Keratinocyte (primary cell): Measurements from ENCODE around the gene ADGRL3. TPM values are rescaled to one million over a fixed set of nuclear protein-coding genes. Genes with fewer than 3 reads are reported as not detected.

Experiments
- DNase-seq: peaks from one replicate; pipeline ENCODE4 v3.0.0-alpha.2; 2011; ENCODE audit warnings: low read depth, missing footprints, low spot score
- FAIRE-seq: peaks from 2 replicates; lab custom pipeline; 2011; peaks lifted over from hg19 to GRCh38; lab: Jason Lieb, UNC
- H2AFZ ChIP-seq: 2 replicates; pipeline ENCODE4 v1.6.0; 2012; ENCODE audit warnings: low read length, control low read depth, inconsistent platforms; ENCODE audit not compliant: control insufficient read depth
- H3K27ac ChIP-seq: 2 replicates; pipeline ENCODE4 v1.5.1; 2011; ENCODE audit warnings: low read length; ENCODE audit not compliant: control insufficient read depth, insufficient read depth
- H3K27me3 ChIP-seq: 3 replicates; pipeline ENCODE4 v1.6.0; 2011; ENCODE audit warnings: low read length; ENCODE audit not compliant: control insufficient read depth, insufficient read depth; ENCODE audit errors: extremely low read depth
- H3K36me3 ChIP-seq, 2 experiments: 2 replicates in 1 of 2; 3 replicates in 1 of 2; pipeline ENCODE4 v1.5.1; 2011; ENCODE audit warnings: low read length in 2 of 2, mild to moderate bottlenecking in 1 of 2; ENCODE audit not compliant: control insufficient read depth in 2 of 2, insufficient read depth in 2 of 2; ENCODE audit errors: extremely low read depth in 1 of 2
- H3K4me1 ChIP-seq: 3 replicates; pipeline ENCODE4 v1.5.1; 2011; ENCODE audit warnings: low read length; ENCODE audit not compliant: control insufficient read depth, insufficient read depth; ENCODE audit errors: extremely low read depth
- H3K4me2 ChIP-seq: 3 replicates; pipeline ENCODE4 v1.6.0; 2011; ENCODE audit warnings: low read depth, low read length; ENCODE audit not compliant: control insufficient read depth, insufficient read depth; ENCODE audit errors: extremely low read depth
- H3K4me3 ChIP-seq, 3 experiments: fragments of 200-600 bp in 1 of 3; sonication (generic) in 1 of 3; 2 replicates in 2 of 3; 3 replicates in 1 of 3; pipeline ENCODE4 v1.5.1; 2011 to 2016; ENCODE audit warnings: low read length in 3 of 3, mild to moderate bottlenecking in 3 of 3, control low read depth in 2 of 3, inconsistent platforms in 1 of 3, low read depth in 1 of 3, mixed read lengths in 1 of 3, mixed run types in 1 of 3, moderate library complexity in 1 of 3; ENCODE audit not compliant: control insufficient read depth in 2 of 3, insufficient read depth in 2 of 3; ENCODE audit errors: extremely low read depth in 1 of 3
- H3K79me2 ChIP-seq: 2 replicates; pipeline ENCODE4 v1.6.0; 2012; ENCODE audit warnings: low read length; ENCODE audit not compliant: control insufficient read depth, insufficient read depth
- H3K9ac ChIP-seq: 3 replicates; pipeline ENCODE4 v1.6.0; 2011; ENCODE audit warnings: low read length; ENCODE audit not compliant: control insufficient read depth, insufficient read depth; ENCODE audit errors: extremely low read depth
- H3K9me1 ChIP-seq: 3 replicates; pipeline ENCODE4 v1.6.0; 2011; ENCODE audit warnings: low read length; ENCODE audit not compliant: control insufficient read depth, insufficient read depth; ENCODE audit errors: extremely low read depth
- H3K9me3 ChIP-seq: 2 replicates; pipeline ENCODE4 v1.5.1; 2012; ENCODE audit warnings: low read depth, low read length; ENCODE audit not compliant: control insufficient read depth
- H4K20me1 ChIP-seq: 3 replicates; pipeline ENCODE4 v1.6.0; 2011; ENCODE audit warnings: low read length; ENCODE audit not compliant: control insufficient read depth, insufficient read depth; ENCODE audit errors: extremely low read depth
- EZH2 ChIP-seq: IDR thresholded peaks from one replicate; pipeline ENCODE4 v1.6.1; 2012; ENCODE audit warnings: inconsistent platforms, mild to moderate bottlenecking, low read length, moderate library complexity
- dilution Hi-C: fragments of 300-500 bp; cut with MboI; formaldehyde crosslinking; loops from one replicate; pipeline ENCODE4 v1.7.0; 2020; ENCODE audit warnings: low sequenced_read_pairs; ENCODE audit not compliant: extremely low pct_ligation_motif_present
- polyA plus RNA-seq, 5 experiments: library from polyadenylated mRNA; depleted of rRNA in 3 of 5; stranded (reverse) in 3 of 5; stranded (forward) in 1 of 5; unstranded in 1 of 5; fragments of >200 nt; gene quantifications; 1 replicate in 1 of 5; 2 replicates in 3 of 5; 3 replicates in 1 of 5; pipeline versions ENCODE4 v1.2.1 to v1.2.3, GENCODE V29; 2011 to 2012; ENCODE audit warnings: missing spikeins in 2 of 5, low read depth in 1 of 5, low replicate concordance in 1 of 5
- TF ChIP-seq, protein P1 (sequence below), 3 experiments: IDR thresholded peaks in 1 of 3; conservative IDR thresholded peaks in 1 of 3; optimal IDR thresholded peaks in 1 of 3; 2 replicates in 2 of 3; 3 replicates in 1 of 3; pipeline versions ENCODE3 to v1.5.1; 2011; ENCODE audit warnings: low read length in 3 of 3, mild to moderate bottlenecking in 3 of 3, moderate library complexity in 2 of 3, control low read depth in 1 of 3, inconsistent platforms in 1 of 3; ENCODE audit not compliant: insufficient read depth in 2 of 3; ENCODE audit errors: extremely low read depth in 1 of 3

The ADGRL3 gene
- polyA plus RNA-seq, 1 donor (not counting 4 experiments of a cell fraction or from before 2014, with no cell fraction given): 0.18 TPM

DNA sequence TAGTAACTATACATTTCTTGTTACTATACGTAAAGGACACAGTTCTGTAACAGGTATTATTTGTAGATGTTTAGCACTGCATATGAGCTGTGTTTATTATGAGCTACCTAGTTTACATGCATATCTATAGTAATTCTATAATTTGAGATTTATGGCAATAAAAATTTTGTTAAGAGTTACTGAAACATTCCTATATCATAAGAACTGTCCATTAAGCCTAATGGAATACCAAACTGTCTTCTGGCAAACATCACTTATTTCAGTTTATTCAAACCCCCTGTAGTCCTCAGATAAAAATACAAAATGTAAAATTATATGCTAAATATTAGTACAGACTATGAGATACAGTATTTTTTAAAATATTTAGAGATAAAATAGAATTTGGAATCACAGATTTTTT is 205.2 kb downstream of the ADGRL3 start:
- Histone ChIP-seq H2AFZ (no peak overlapping the region), H3K9me1 (no peaks in the 10 kb centered on the region), H3K4me3 (no peak overlapping the region), H3K4me1 (peaks cover 2% of the 10 kb centered on the region), H4K20me1 (no peaks in the 10 kb centered on the region), H3K9ac (no peak overlapping the region), H3K27ac (no peak overlapping the region), H3K79me2 (no peaks in the 10 kb centered on the region), H3K4me2 (no peak overlapping the region), H3K9me3 (no peaks in the 10 kb centered on the region), H3K27me3 (no peaks in the 10 kb centered on the region), H3K36me3 (no peaks in the 10 kb centered on the region)
- dilution Hi-C loops: no loop called here
- TF ChIP-seq, protein P1, sequence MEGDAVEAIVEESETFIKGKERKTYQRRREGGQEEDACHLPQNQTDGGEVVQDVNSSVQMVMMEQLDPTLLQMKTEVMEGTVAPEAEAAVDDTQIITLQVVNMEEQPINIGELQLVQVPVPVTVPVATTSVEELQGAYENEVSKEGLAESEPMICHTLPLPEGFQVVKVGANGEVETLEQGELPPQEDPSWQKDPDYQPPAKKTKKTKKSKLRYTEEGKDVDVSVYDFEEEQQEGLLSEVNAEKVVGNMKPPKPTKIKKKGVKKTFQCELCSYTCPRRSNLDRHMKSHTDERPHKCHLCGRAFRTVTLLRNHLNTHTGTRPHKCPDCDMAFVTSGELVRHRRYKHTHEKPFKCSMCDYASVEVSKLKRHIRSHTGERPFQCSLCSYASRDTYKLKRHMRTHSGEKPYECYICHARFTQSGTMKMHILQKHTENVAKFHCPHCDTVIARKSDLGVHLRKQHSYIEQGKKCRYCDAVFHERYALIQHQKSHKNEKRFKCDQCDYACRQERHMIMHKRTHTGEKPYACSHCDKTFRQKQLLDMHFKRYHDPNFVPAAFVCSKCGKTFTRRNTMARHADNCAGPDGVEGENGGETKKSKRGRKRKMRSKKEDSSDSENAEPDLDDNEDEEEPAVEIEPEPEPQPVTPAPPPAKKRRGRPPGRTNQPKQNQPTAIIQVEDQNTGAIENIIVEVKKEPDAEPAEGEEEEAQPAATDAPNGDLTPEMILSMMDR (optimal IDR thresholded peaks at IDR 0.05 in 1 of 3, IDR thresholded peaks at IDR 0.05 in 1 of 3, conservative IDR thresholded peaks at IDR 0.05 in 1 of 3; ENCODE audit: extremely low read depth in 1 of 3, insufficient read depth in 2 of 3, low read length in 3 of 3): no peak
- no peak for TF ChIP-seq EZH2
- FAIRE-seq (no peak), DNase-seq (no peak)

DNA sequence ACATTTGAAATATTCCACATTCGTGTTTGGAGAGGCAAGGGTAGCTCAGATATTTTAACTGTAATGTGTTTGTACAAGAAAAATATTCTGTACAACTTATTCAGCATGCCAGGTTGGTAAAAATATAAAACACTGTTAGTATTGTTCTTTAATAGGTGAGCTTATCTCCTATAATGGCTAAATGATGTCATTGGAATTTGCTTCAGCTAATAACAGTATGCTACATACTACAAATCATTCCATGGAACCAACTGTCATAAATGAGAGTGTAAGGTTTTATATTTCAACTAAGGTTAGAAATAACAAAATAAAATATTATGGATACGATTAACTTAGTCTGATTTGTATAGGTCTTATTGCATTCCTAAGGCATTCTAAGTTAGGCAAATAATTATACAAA is 206.6 kb downstream of the ADGRL3 start:
- H3K27me3 ChIP-seq: no peaks in the 10 kb centered on the region
- dilution Hi-C loops: no loop called here
- DNase-seq (no peak), FAIRE-seq (no peak)
- H4K20me1 ChIP-seq: no peaks in the 10 kb centered on the region
- H3K4me3 ChIP-seq: no peak overlapping the region
- no peak overlapping the region for H3K27ac ChIP-seq
- TF ChIP-seq, protein P1 (optimal IDR thresholded peaks at IDR 0.05 in 1 of 3, IDR thresholded peaks at IDR 0.05 in 1 of 3, conservative IDR thresholded peaks at IDR 0.05 in 1 of 3; ENCODE audit: extremely low read depth in 1 of 3, insufficient read depth in 2 of 3, low read length in 3 of 3): no peak
- no peak for TF ChIP-seq EZH2
- H3K4me2 ChIP-seq: no peak overlapping the region
- no peaks in the 10 kb centered on the region for H3K9me1 ChIP-seq
- H3K9me3 ChIP-seq: no peaks in the 10 kb centered on the region
- H3K36me3 ChIP-seq: no peaks in the 10 kb centered on the region
- no peak overlapping the region for H2AFZ ChIP-seq
- H3K4me1 ChIP-seq: peaks cover 2% of the 10 kb centered on the region
- H3K9ac ChIP-seq: no peak overlapping the region
- H3K79me2 ChIP-seq: no peaks in the 10 kb centered on the region
